ENCODE measurements around the gene ERMARD. TPM values are rescaled to one million over a fixed set of nuclear protein-coding genes. Genes with fewer than 3 reads are reported as not detected.

The ERMARD gene
- total RNA-seq, 1 experiment from 2014 or later = 19.6 TPM

DNA sequence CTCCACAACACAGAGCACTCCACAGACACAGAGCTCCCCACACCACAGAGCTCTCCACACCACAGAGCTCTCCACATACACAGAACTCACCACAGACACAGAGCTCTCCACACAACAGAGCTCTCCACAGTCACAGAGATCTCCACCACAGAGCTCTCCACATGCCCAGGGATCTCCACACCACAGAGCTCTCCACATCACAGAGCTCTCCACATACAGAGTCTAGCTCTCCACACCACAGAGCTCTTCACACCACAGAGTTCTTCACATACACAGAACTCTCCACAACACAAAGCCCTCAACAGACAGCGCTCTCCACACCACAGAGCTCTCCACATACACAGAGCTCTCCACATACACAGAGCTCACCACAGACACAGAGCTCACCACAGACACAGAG, 55.3 kb downstream of the ERMARD start:
- intact Hi-C loops (cut with micrococcal nuclease; ENCODE audit: unreplicated experiment) = no loop called here
- TF ChIP-seq, protein P1, sequence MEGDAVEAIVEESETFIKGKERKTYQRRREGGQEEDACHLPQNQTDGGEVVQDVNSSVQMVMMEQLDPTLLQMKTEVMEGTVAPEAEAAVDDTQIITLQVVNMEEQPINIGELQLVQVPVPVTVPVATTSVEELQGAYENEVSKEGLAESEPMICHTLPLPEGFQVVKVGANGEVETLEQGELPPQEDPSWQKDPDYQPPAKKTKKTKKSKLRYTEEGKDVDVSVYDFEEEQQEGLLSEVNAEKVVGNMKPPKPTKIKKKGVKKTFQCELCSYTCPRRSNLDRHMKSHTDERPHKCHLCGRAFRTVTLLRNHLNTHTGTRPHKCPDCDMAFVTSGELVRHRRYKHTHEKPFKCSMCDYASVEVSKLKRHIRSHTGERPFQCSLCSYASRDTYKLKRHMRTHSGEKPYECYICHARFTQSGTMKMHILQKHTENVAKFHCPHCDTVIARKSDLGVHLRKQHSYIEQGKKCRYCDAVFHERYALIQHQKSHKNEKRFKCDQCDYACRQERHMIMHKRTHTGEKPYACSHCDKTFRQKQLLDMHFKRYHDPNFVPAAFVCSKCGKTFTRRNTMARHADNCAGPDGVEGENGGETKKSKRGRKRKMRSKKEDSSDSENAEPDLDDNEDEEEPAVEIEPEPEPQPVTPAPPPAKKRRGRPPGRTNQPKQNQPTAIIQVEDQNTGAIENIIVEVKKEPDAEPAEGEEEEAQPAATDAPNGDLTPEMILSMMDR (conservative IDR thresholded peaks at IDR 0.05; ENCODE audit: low read depth, low read length) = no peak
- TF ChIP-seq EZH2 (IDR thresholded peaks at IDR 0.05; ENCODE audit: borderline replicate concordance, low read depth, low read length, poor library complexity, severe bottlenecking) = no peak
- POLR2A ChIA-PET (ENCODE audit: low non-redundant PET) = interaction anchor here (0.5 to 0.6 kb wide), 2 partner anchors 13 to 174 kb away, joined by 3 read pairs; no protein-coding TSS in a partner anchor

DNA sequence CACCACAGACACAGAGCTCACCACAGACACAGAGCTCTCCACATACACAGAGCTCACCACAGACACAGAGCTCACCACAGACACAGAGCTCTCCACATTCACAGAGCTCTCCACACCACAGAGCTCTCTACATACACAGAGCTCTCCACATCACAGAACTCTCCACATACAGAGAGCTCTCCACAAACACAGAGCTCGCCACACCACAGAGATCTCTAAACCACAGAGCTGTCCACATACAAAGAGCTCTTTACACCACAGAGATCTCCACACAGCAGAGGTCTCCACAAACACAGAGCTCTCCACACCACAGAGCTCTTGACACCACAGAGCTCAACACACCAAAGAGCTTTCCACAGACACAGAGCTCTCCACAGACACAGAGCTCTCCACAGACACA, 55.8 kb downstream of the ERMARD start:
- BruUV-seq (replicated peaks) = no TSS peak
- H3K9me3 ChIP-seq (ENCODE audit: low read depth, low read length, poor library complexity, severe bottlenecking) = no peaks in the 10 kb centered on the region
- no peaks in the 10 kb centered on the region for H3K4me1 ChIP-seq (ENCODE audit: insufficient read depth, low read length, poor library complexity, severe bottlenecking)
- intact Hi-C loops (cut with micrococcal nuclease; ENCODE audit: unreplicated experiment) = no loop called here
- no peak overlapping the region for H3K27ac ChIP-seq (ENCODE audit: low read depth, low read length, poor library complexity, severe bottlenecking)
- POLR2A ChIA-PET (ENCODE audit: low non-redundant PET) = no interaction called here
- H3K4me3 ChIP-seq (ENCODE audit: low read depth, low read length, poor library complexity, severe bottlenecking) = no peak overlapping the region
- DNase-seq (ENCODE audit: low spot score) = no peak
- H3K27me3 ChIP-seq (replicated peaks; ENCODE audit: insufficient read depth, low read depth, low read length, poor library complexity) = peaks cover 14% of the 10 kb centered on the region
- H3K36me3 ChIP-seq (ENCODE audit: insufficient read depth, low read length, poor library complexity, severe bottlenecking) = no peaks in the 10 kb centered on the region
- TF ChIP-seq EZH2 (IDR thresholded peaks at IDR 0.05; ENCODE audit: borderline replicate concordance, low read depth, low read length, poor library complexity, severe bottlenecking) = no peak
- TF ChIP-seq, protein P1 (conservative IDR thresholded peaks at IDR 0.05; ENCODE audit: low read depth, low read length) = no peak
- CTCF ChIA-PET = no interaction called here

More for the DNA sequence above, 55.3 kb downstream of the ERMARD start:
- H3K9me3 ChIP-seq (ENCODE audit: low read depth, low read length, poor library complexity, severe bottlenecking) = no peaks in the 10 kb centered on the region
- H3K4me3 ChIP-seq (ENCODE audit: low read depth, low read length, poor library complexity, severe bottlenecking) = no peak overlapping the region
- no peaks in the 10 kb centered on the region for H3K4me1 ChIP-seq (ENCODE audit: insufficient read depth, low read length, poor library complexity, severe bottlenecking)
- no TSS peak for BruUV-seq (replicated peaks)
- CTCF ChIA-PET = interaction anchor here (0.6 kb wide), 1 partner anchor 63 kb away, joined by 3 read pairs; no protein-coding TSS in a partner anchor
- peaks cover 14% of the 10 kb centered on the region for H3K27me3 ChIP-seq (replicated peaks; ENCODE audit: insufficient read depth, low read depth, low read length, poor library complexity)
- H3K27ac ChIP-seq (ENCODE audit: low read depth, low read length, poor library complexity, severe bottlenecking) = no peak overlapping the region
- no peaks in the 10 kb centered on the region for H3K36me3 ChIP-seq (ENCODE audit: insufficient read depth, low read length, poor library complexity, severe bottlenecking)
- no peak for DNase-seq (ENCODE audit: low spot score)

DNA sequence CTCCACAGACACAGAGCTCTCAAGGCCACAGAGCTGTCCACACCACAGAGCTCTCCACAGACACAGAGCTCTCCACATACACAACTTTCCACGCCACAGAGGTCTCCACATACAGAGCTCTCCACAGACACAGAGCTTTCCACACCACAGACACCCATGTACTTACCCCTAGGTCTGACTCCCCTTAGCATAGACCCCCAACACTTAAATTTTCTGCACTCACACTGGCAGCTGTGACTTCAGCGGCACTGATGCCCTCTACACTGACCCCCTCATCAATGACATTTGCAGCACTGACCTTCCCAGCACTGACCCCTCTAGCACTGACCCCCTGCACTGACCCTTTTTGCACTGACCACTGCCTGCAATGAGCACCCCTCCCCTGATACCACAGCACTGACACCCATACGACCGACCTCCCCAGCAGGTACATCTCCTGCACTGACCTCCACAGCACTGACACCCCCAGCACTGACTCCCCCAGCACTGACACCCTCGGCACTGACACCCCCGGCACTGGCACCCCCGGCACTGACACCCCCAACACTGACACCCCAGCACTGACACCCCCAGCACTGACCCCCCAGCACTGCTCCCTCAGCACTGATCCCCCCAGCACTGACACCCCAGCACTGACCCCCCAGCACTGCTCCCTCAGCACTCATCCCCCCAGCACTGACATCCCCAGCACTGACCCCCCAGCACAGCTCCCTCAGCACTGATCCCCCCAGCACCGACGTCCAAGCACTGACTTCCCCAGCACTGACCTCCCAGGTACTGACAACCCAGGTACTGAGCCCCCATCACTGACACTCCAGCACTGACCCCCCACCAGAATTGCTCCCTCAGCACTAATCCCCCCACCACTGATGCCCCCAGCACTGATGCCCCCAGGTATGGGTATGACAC, 56.5 kb downstream of the ERMARD start:
- peaks cover 14% of the 10 kb centered on the region for H3K27me3 ChIP-seq (replicated peaks; ENCODE audit: insufficient read depth, low read depth, low read length, poor library complexity)
- no peaks in the 10 kb centered on the region for H3K9me3 ChIP-seq (ENCODE audit: low read depth, low read length, poor library complexity, severe bottlenecking)
- no peak for TF ChIP-seq EZH2 (IDR thresholded peaks at IDR 0.05; ENCODE audit: borderline replicate concordance, low read depth, low read length, poor library complexity, severe bottlenecking)
- TF ChIP-seq, protein P1 (conservative IDR thresholded peaks at IDR 0.05; ENCODE audit: low read depth, low read length) = no peak
- intact Hi-C loops (cut with micrococcal nuclease; ENCODE audit: unreplicated experiment) = no loop called here
- H3K27ac ChIP-seq (ENCODE audit: low read depth, low read length, poor library complexity, severe bottlenecking) = no peak overlapping the region
- no peak overlapping the region for H3K4me3 ChIP-seq (ENCODE audit: low read depth, low read length, poor library complexity, severe bottlenecking)
- POLR2A ChIA-PET (ENCODE audit: low non-redundant PET) = no interaction called here
- H3K4me1 ChIP-seq (ENCODE audit: insufficient read depth, low read length, poor library complexity, severe bottlenecking) = no peaks in the 10 kb centered on the region
- no TSS peak for BruUV-seq (replicated peaks)
- no peaks in the 10 kb centered on the region for H3K36me3 ChIP-seq (ENCODE audit: insufficient read depth, low read length, poor library complexity, severe bottlenecking)
- CTCF ChIA-PET = no interaction called here
- DNase-seq (ENCODE audit: low spot score) = no peak
